ENCODE measurements around the gene PBX3.

Gene PBX3

DNA sequence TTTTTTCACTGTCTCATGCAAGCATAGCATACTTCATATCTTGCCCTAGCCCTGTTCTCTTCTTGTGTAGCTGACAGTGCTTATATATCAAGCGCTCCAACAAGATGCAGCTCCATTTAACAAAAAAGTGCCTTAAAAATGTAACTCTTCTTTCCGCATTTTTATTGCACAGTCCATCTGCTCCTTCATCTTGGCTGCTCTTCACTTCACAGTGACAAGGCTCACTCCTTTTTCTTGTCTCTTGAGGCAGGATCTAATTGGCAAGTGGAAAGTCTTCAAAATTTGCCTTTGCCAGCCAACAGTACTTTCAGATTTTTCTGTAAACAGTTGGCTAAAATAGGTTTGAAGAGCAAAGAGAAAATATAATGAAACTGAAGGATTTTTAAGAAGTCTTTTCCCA lies 161.8 kb downstream of the PBX3 start:
- no peak for DNase-seq (ENCODE audit: low spot score)

DNA sequence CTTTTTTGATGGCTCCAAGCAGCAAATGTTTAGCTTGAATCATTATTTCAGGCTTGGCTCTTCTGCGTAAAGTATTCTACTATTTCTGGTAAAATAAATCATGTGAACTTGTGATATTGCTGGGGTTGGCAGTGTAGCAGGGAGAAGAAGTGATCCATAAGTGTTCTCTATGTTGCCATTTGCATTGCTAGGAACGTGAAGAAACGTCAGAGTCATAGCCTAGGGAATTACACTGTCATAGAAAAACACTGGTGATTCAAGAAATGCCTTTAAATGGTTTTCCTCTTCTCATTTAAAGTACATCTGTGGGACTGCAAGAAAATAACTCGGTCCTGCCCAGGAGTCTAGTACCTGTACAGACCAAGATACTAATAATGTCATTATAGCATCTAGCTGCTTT lies 162.3 kb downstream of the PBX3 start:
- no peak for DNase-seq (ENCODE audit: low spot score)

- no peak for DNase-seq (ENCODE audit: low spot score)
Observed at GRCh38 chr9:125910286-125910685, 163.1 kb downstream of the PBX3 start.

DNA sequence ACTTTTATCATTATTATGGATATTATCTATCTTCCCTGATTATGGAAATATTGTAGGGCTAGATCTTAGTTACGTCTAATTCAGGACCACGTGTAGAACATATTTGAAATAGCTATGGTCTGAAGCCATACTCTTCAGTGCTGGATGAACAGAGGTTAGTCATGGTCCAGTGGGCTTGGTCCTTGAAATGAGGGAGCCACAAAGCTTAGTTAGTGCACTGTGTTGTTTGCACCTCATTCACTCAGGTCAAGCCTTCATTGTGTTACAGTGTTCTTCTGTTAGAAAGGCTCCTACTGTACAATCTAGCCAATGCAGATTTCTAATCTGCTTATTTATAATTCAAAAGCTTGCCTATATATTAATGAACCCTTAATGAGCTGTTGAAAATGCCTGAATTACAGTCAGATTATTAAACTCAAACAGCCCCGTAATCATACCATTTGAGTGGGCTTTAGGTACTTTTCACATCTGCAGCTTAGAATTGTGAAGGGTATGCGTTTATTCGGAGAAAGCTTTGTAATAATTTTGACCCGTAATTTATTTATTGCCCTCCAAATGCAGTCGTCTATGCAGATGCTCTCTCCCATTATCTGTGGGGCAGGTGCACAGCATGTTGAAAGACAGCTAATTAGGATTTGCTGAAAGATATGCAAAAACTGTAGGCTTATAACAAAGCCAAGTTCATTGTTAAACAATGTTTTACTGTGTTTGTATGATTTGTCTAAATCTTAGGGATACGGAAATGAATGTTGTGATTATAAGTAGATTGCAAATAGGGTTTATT lies 164.9 kb downstream of the PBX3 start:
- DNase-seq (ENCODE audit: low spot score): no peak

DNA sequence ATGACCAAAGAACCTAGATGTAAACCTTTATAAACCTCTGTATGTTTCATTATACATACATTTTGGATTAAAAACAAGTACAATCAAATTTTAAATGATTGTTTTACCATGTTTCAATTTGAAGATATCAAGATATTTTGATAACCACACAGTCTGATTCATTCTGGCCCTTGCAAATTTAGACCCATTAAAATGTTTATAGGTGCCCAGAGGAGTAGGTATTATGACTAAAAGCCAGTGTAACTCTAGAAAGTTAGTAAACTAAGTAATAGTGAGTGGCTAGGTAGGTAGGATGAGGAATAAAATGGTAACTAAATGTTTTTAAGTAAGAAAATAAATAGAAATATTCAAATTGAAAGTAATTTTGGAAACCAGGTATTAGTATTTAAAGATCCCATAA lies 165.5 kb downstream of the PBX3 start:
- DNase-seq (ENCODE audit: low spot score): no peak

GRCh38 chr9:125913551-125913950 lies 166.4 kb downstream of the PBX3 start:
- no peak for DNase-seq (ENCODE audit: low spot score)

GRCh38 chr9:125914411-125914810 lies 167.2 kb downstream of the PBX3 start:
- no peak for DNase-seq (ENCODE audit: low spot score)

DNA sequence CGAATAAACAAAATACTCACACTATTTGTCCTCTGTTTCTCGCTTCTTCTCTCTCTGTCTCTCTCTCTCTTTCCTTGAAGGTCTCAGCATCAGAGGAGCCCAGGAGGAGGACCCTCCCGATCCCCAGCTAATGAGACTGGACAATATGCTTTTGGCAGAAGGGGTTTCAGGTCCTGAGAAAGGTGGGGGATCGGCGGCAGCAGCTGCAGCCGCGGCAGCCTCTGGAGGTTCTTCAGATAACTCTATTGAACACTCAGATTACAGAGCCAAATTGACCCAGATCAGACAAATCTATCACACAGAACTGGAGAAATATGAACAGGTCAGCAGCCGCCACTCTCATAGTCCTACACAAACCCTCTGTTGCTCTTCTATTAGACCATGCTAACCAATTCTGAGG lies 168.4 kb downstream of the PBX3 start:
- DNase-seq (ENCODE audit: low spot score): no peak

DNA sequence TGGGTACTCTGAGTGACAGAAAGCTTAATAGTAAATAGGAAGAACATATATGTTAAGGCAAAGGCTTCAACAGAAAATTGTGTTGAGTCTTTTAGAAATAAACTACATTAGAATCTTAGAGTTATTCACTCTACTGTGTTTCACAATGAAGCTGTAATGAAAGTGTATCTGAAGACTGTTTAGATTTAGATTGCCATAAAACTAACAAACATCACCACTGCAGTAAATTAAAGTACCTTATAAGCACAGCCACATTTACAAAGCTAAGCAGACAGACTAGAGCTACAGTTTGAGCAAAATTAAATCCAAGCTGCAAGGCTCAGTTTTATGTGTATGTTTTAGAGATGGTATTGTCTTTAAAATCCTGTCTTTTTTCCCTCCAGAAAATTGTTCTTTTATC lies 172.4 kb downstream of the PBX3 start:
- DNase-seq (ENCODE audit: low spot score): no peak

DNA sequence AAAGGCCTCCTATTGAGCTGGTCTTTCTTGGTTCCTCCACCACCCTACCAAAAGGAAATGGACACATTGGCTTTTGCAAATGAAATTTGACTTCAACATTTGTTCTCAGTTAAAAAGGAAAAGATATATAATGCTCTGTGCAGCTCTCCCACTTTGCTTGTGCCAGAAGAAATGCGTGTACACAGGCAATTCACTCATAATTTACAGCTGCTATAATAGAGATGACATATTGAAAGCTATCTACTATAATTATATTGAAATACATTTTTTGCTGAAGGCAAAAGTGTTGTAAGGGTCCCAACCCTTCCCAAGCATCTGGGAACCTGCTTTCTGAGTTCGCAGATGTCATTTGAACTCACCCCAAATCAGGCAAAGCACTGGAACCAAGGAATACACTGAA lies 173.2 kb downstream of the PBX3 start:
- no peak for DNase-seq (ENCODE audit: low spot score)

DNA sequence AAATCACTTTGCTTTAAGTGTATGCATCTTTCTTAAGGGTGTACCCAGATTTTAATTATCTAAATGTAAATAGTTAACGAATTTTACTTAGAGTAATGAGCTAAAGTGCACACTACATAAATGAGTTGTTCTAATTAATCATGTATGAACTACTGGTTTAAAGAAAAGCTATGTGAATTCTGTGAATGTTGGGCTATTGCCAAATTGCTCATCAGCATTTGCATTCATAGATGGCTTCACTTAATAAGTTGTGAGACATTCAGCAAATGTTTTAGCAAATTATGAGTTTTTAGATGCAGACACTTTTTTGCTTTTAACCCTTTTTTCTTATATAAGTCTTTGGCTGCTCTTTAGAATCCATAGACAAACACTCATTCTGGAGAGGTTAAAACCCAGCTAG lies 175.7 kb downstream of the PBX3 start:
- DNase-seq (ENCODE audit: low spot score): no peak

GRCh38 chr9:125924351-125924750 lies 177.2 kb downstream of the PBX3 start:
- DNase-seq (ENCODE audit: low spot score): no peak

DNA sequence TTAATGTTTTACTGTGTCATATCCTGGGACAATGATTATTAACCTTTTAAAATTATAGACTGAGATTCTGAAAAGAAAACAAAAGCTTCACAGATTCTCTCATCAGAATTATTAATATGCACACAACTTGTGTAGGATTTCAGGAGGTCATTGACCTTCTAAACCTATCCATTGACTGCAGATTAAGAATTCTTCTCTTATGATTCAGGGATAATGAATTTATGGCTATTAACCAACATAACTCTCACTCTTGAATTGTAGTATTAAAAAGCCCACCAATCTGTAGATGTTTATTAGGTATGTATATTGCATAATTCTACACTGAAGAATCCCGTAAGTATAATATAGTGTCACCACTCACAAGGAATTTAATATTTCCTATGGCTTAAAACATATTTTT lies 179.8 kb downstream of the PBX3 start:
- DNase-seq (ENCODE audit: low spot score): no peak

- no peak for DNase-seq (ENCODE audit: low spot score)
Observed at GRCh38 chr9:125929846-125930245, 182.7 kb downstream of the PBX3 start.

DNA sequence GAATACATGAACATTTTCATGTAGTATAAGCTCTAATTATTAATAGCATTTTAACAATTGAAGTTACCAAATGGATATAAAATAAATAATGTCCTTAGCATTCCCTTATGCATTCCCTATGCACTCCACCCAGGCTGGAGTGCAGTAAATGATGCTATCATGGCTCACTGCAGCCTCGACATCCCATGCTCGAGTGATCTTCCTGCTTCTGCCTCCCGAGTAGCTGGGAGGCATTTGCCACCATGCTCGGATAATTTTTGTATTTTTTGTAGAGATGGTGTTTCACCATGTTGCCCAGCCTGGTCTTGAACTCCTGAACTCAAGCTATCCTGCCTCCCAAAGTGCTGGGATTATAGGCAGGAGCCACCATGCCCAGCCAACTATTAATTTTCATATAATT lies 184.0 kb downstream of the PBX3 start:
- no peak for DNase-seq (ENCODE audit: low spot score)

DNA sequence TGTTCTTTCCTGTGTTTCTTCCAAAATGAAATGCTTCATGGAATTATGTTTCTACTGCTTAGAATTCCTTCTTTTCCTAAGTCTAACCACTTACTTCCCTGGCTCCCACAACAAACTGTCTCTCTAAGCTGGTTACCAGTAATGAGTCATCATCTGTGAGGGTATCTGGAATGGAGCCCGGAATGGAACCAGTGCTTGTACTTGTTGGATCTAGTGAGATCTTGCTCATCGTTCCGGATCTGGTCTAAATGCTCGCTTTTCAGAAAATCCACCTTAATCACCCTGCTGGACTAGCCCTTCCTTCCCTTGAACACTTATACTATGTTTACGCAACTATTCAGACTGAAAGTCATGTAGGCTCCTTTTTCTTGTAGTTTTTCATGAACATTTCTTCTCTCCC lies 184.8 kb downstream of the PBX3 start:
- peak; percentile 31 for DNase-seq (ENCODE audit: low spot score)

GRCh38 chr9:125932746-125933455 lies 185.7 kb downstream of the PBX3 start:
- DNase-seq (ENCODE audit: low spot score): no peak

DNA sequence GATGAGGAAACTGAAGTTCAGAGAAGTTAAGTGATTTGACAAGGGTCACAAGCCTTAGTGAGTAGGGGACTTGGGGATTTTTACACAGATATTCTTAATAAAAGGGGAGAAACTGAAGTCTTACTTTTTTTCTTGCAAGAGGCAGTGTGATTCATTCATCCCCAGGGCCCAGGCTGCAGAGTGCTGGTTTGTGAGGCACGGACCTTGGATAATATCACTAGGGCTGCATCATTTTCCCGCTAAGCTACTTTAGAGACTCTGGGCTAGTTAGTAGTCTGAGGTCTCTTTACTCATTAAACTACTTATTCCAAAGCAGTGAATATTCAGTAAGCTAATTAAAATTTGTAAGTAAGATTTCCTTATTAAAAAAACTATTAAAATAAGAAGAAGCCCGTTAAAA lies 195.0 kb downstream of the PBX3 start:
- no peak for DNase-seq (ENCODE audit: low spot score)

DNA sequence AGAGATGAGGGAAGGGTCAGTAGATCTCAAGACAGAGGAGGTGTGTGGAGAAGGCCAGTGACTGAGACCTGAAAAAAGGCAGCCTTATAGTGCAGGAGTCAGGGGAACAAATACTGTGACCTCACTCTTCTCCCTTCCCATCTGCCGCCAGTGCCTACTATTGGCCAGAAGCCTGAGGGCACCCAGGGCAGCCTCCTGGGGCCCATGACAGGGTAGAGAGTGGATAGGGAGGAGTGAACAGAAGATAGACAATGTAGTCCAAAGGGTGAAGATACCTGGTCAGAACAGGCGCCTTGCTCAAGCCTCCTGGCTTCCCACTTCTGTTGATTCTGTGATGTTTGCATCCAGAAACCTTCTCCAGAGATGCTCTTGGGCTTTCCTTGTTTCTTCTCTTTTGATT lies 196.7 kb downstream of the PBX3 start:
- DNase-seq (ENCODE audit: low spot score): no peak

DNA sequence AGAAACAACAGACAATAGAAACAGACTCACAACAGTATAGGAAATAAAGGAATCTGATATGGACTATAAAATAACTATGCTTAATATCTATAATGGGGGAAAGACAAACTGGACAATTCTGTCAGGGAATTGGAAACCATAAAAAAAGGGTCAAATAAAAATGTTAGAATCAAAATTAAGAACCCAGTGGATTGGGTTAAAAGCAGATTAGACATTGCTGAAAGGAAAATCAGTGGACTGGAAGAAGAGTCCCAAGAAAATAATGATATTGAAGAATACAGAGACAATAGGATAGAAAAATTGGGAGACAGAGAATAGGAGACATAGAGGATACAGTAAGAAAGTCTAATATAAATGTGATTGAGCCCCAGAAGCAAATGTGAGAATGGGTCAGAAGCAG lies 199.2 kb downstream of the PBX3 start:
- DNase-seq (ENCODE audit: low spot score): no peak

GRCh38 chr9:125948887-125949596 lies 201.9 kb downstream of the PBX3 start:
- DNase-seq (ENCODE audit: low spot score): no peak

DNA sequence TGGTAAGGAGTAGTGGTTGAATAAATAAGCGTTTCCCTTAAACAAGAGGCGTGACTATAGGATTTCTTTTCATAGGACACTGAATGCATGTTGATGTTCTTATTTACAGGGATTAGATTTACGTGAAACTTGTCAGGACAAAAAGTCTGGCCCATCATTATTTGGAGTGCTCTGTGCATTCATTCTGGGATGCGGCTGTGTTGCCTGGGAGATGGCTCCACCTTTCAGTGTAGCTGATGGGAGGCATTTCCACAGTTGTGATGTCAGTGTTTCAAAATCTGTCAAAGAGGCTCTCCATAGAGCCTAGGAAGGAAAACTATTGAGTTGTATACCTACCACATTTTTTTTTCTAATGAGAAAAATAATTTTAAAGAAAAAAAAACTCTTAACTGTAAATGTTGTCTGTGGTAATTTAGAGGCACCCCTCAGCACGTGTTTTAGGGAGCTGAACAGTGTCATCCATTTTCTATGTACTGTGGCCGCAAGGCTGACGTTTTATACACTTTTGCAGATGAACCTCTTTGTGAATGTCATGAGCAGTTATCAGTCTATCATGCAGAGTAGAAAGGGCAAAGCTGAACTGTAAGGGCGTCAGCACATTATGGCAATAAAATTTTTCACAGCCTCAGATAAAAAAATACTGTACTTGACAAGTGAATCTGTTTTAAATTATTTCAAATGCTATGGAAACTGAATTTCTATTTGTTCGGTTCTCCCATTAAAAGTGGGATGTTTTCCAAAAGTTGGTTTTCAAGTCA lies 202.7 kb downstream of the PBX3 start:
- DNase-seq (ENCODE audit: low spot score): no peak

Data from SW480 (cell line).